NCI-H146 treated with DMSO at 0.1 percent for 48 hours (cell line): ENCODE results near the gene PPFIBP2.

Experiments used
- DNase-seq: peaks from one replicate; lab custom pipeline; 2025; ENCODE audit not compliant: unreplicated experiment; lab: John Stamatoyannopoulos, UW

The PPFIBP2 gene

GRCh38 chr11:7595951-7596350, 82.2 kb downstream of the PPFIBP2 start:
- no peak for DNase-seq

- DNase-seq: no peak
Observed at GRCh38 chr11:7596975-7597391, 83.2 kb downstream of the PPFIBP2 start.

- DNase-seq: no peak
Observed at GRCh38 chr11:7597620-7598019, 83.8 kb downstream of the PPFIBP2 start.

- no peak for DNase-seq
Observed at GRCh38 chr11:7599209-7599608, 85.4 kb downstream of the PPFIBP2 start.

- no peak for DNase-seq
Observed at GRCh38 chr11:7600205-7600775, 86.5 kb downstream of the PPFIBP2 start.

GRCh38 chr11:7603031-7603781, 89.4 kb downstream of the PPFIBP2 start:
- no peak for DNase-seq

- no peak for DNase-seq
Observed at GRCh38 chr11:7604331-7604955, 90.6 kb downstream of the PPFIBP2 start.

- no peak for DNase-seq
Observed at GRCh38 chr11:7605186-7605943, 91.6 kb downstream of the PPFIBP2 start.

- no peak for DNase-seq
Observed at GRCh38 chr11:7606496-7606895, 92.7 kb downstream of the PPFIBP2 start.

GRCh38 chr11:7609015-7609414, 95.2 kb downstream of the PPFIBP2 start:
- DNase-seq: no peak

- no peak for DNase-seq
Observed at GRCh38 chr11:7609521-7609920, 95.7 kb downstream of the PPFIBP2 start.

- no peak for DNase-seq
Observed at GRCh38 chr11:7610393-7610792, 96.6 kb downstream of the PPFIBP2 start.

- DNase-seq: no peak
Observed at GRCh38 chr11:7611411-7611810, 97.6 kb downstream of the PPFIBP2 start.

GRCh38 chr11:7612056-7612660, 98.4 kb downstream of the PPFIBP2 start:
- DNase-seq: no peak

GRCh38 chr11:7612661-7613393, 99.0 kb downstream of the PPFIBP2 start:
- no peak for DNase-seq

GRCh38 chr11:7613394-7613720, 99.6 kb downstream of the PPFIBP2 start:
- no peak for DNase-seq

- no peak for DNase-seq
Observed at GRCh38 chr11:7614656-7615055, 100.9 kb downstream of the PPFIBP2 start.

GRCh38 chr11:7617032-7617431, 103.2 kb downstream of the PPFIBP2 start:
- DNase-seq: no peak

GRCh38 chr11:7619322-7619721, 105.5 kb downstream of the PPFIBP2 start:
- DNase-seq: no peak

- no peak for DNase-seq
Observed at GRCh38 chr11:7621090-7621489, 107.3 kb downstream of the PPFIBP2 start.

GRCh38 chr11:7621554-7621953, 107.8 kb downstream of the PPFIBP2 start:
- DNase-seq: no peak
